NCI-H2107 treated with DMSO at 0.1 percent for 48 hours (cell line): ENCODE measurements around the gene EVC.

Experiments used
- DNase-seq: peaks from one replicate; lab custom pipeline; 2025; ENCODE audit not compliant: unreplicated experiment; lab: John Stamatoyannopoulos, UW

Gene EVC

GRCh38 chr4:5730436-5730835, 19.4 kb downstream of the EVC start:
- no peak for DNase-seq

- DNase-seq: no peak
These were observed 20.3 kb downstream of the EVC start for GRCh38 chr4:5730993-5731990.

GRCh38 chr4:5732158-5732557, 21.2 kb downstream of the EVC start:
- no peak for DNase-seq

GRCh38 chr4:5734853-5735252, 23.9 kb downstream of the EVC start:
- no peak for DNase-seq

GRCh38 chr4:5735463-5735862, 24.5 kb downstream of the EVC start:
- no peak for DNase-seq

- DNase-seq: no peak
These were observed 27.1 kb downstream of the EVC start for GRCh38 chr4:5738061-5738460.

- DNase-seq: no peak
These were observed 31.4 kb downstream of the EVC start for GRCh38 chr4:5742388-5742787.

GRCh38 chr4:5742968-5743367, 32.0 kb downstream of the EVC start:
- DNase-seq: no peak

- DNase-seq: no peak
These were observed 35.2 kb downstream of the EVC start for GRCh38 chr4:5746250-5746649.

GRCh38 chr4:5746829-5747737, 36.1 kb downstream of the EVC start:
- no peak for DNase-seq

- DNase-seq: no peak
These were observed 36.9 kb downstream of the EVC start for GRCh38 chr4:5747738-5748375.

GRCh38 chr4:5749568-5749967, 38.6 kb downstream of the EVC start:
- DNase-seq: no peak

- DNase-seq: no peak
These were observed 39.3 kb downstream of the EVC start for GRCh38 chr4:5750052-5750945.

GRCh38 chr4:5750946-5751665, 40.1 kb downstream of the EVC start:
- DNase-seq: no peak

- no peak for DNase-seq
These were observed 40.8 kb downstream of the EVC start for GRCh38 chr4:5751666-5752375.

GRCh38 chr4:5752376-5753184, 41.6 kb downstream of the EVC start:
- no peak for DNase-seq

- DNase-seq: no peak
These were observed 42.4 kb downstream of the EVC start for GRCh38 chr4:5753366-5753765.
